NCI-H128 (cell line): ENCODE results near the gene COL23A1.

ENCODE experiments used
- DNase-seq: peaks from one replicate; lab custom pipeline; 2025; ENCODE audit not compliant: unreplicated experiment; lab: John Stamatoyannopoulos, UW

The COL23A1 gene

DNA sequence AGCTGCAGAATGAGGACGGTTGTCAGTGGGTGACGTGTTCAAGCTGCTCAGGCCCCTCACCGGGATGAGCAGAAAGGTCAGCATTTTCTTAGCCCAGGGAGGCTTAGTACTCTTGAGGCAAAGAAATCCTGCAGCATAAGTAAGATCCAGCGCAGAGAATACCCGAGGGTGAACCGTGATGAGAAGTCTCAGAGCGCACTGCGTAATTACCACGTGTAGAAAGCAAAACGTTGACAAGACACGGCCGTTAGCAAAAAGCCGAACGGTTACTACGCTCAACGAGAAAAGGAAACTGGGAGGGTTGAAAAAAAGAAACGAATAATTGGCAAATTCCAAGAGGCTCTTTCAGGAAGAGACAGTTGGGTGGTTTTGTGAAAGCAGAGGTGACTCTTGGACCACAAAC is 104.0 kb downstream of the COL23A1 start:
- no peak for DNase-seq

DNA sequence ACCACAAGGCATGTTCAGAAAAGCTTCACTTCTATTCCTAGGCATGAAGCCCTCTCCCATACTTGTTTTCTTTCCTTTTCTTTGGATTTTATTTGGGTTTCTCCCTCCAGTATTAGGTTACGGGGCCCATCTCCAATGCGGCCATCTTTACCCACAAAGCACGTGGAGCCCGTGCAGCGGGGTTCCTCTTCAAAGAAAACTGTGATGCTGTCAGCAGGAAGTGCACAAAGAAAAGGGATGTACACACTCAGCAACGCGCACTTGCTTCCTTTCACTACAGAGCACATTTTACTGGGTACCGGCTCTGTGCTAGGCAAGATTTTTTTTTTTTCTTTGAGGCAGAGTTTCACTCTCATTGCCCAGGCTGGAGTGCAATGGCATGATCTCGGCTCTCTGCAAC is 106.6 kb downstream of the COL23A1 start:
- DNase-seq = no peak

DNA sequence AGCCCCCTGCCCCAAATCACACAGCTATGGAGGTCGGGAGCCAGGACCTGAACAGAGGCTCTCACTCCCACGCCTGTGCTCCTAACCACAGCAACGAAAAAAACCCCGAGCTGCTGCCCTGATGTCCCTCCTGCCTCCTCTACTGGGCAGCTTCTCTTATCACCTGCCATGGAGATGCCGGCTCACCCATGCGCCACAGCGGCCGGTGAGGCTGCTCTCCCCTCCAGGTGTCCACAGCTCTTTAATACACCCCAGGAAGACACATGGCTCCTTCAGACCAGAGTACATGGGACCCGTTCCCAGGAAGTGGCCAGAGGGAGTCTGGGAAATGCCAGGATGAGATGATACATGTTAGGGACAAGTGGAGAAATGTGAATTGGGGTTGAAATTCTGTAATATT is 110.9 kb downstream of the COL23A1 start:
- no peak for DNase-seq

DNA sequence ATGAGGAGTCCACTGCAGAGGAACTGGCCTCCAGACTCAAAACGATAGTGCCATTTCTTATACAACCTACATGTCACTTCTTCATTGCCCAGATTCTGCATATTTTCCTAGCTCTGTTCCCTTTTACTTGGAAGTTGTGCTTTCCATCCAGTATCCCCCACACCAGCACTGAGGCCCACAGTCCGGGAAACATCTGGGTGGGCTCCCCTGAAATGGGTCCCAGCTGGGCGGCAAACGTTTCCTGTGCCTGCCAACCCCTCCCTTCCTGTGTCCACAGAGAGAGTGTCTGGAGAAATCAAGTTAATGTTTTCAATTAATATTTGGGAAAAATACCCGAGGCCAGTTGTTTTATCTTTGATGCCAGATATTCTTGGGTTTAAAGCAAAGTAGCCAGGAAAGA is 111.8 kb downstream of the COL23A1 start:
- DNase-seq = no peak

DNA sequence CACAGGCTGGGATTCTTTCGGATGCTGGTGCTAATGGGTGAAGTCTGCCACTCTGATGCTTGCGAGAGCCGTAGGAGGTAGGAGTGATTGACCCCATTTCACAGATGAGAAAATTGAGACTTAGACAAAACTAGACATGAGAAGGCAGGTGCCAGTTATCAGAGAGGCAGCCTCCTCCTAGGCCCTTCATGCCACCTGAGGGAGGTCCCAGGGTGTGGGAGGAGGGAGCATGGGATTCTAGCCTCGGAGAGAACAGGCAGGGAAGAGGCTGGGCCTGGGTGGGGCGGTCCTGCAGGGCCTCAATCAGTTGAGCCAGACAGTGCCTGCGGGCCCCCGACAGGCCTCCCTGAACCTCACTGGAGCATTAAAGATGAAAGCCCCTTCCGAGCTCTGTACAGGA is 112.4 kb downstream of the COL23A1 start:
- no peak for DNase-seq

DNA sequence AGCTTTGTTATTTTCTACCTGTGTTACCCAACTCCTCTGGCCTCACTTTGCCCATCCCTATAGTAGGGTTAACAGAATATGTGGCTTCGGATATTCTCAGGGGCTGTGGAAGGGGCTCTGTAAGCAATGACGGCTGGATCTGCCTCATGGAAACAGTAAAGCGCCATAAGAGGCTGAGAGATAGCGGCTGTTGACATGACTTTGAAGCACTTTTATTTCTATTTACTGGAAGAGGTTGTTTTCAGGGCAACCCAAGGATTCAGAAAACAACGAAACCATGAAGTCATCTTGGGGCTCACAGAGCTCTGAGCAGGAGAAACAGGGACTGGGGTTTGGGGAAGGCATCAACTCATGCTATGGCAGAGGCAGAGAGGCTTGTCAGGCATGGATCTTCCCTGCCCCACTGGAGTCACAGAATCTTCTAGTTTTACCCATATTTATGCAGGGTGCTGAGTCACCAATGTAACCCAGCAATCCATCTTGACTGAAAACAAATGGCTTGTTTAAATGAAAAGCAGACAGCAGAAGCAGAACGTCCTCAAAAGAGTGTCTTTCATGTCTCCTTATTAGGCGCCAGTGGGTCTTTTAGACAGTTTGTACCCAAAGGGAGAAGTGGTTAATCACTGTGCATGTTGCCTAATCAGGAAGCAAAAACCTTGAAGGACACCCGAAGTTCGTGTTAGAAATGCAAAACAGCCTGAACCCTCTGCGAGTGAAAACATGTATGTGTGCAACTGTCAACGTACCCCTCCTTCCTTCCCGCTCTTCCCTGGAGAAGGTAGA is 113.0 kb downstream of the COL23A1 start:
- DNase-seq = no peak

DNA sequence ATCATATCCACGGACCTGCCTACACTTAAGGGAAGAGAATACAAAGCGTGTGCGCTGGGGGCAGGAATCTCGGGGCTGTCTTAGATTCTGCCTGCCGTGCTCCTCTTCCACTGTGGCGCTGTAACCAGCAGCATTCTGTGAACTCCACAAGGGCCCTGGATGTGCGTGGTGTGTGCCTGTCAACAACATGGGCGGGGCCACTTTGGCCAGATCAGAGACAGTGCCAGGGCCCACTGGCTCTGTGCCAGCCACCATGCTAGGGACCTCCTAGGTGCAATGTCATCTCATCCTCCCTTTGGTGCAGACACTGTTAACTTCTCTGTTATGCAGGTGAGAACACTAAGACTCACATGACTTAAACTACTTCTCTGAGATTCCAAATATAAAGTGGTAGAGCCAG is 113.7 kb downstream of the COL23A1 start:
- DNase-seq = no peak

DNA sequence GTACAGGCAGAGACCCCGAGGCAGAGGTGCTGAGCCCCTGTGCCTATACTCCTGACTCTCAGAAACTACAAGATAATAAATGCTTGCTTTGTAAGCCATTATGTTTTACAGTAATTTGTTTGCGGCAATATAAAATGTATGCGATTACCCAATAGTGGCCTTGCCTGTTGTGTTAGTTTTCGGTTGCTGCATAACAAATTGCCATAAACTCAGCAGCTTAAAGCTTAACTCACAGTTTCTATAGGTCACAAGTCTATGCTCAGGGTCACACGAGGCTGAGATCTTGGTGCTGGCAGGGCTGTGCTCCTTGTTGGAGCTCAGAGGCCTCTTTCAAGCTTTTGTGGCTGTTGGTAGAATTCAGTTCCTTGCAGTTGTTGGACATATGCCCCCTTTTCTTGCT is 114.8 kb downstream of the COL23A1 start:
- DNase-seq = no peak

DNA sequence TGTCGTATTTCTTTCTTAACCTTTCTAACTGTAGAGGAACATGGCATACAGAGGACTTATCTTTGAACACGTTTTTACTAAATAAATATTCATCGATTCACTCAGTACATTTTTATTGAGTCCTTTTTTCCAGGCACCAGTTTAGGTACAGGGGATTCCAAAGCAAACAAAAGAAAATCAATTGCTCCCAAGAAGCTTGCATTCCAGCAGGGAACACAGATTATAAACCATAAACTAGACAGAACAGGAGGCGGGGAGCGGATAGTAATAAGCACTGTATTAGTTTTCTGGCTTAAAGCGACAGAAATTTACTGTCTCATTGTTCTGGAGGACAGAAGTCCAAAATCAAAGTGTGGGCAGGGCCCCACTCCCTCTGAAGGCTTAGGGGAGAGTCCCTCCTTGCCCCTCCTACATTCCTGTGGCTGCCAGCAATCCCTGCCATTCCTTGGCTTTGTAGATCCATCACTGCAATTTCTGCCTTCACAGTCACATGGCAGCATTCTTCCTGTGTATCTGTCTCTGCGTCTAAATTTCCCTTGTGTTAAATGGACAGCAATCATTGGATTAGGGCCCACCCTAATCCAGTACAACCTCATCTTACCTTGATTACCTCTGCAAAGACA is 115.5 kb downstream of the COL23A1 start:
- DNase-seq = no peak

DNA sequence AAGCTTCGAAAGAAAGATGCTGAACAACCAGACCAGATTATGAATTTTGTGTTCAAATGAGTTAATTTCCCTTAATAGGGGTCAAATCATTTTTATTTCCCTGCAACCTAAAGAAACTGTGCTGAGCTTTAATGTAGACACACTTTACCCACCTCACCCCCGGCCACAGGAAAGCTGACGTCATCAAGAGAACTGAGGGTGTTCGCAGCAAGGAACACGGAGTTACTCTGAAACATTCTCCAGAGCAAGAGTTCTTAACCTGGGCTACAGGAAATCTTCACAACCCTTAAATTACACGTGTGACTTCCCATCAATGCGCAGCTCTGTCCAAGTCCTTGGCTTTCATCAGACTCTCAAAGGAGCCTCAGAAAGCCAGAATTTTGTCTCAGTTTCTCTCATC is 116.3 kb downstream of the COL23A1 start:
- no peak for DNase-seq

DNA sequence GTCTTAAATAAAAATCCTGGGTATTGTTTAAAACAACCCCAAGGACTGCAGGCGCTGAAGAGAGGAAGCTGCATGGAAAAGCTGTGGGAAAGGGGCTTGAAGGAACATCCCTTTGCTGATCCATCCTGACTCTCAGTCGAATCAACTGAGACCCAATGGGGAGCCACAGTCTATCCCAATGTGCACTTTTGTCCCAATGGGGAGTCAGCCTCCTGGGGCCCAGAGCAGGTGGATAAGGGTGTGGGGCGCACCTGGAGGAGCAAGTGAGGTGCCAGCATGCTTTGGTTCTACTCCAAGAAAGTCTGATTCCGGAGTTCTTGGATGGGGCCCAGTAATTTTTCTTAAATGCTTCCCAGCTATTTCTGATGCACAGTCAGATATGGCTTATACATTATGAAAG is 118.1 kb downstream of the COL23A1 start:
- no peak for DNase-seq

DNA sequence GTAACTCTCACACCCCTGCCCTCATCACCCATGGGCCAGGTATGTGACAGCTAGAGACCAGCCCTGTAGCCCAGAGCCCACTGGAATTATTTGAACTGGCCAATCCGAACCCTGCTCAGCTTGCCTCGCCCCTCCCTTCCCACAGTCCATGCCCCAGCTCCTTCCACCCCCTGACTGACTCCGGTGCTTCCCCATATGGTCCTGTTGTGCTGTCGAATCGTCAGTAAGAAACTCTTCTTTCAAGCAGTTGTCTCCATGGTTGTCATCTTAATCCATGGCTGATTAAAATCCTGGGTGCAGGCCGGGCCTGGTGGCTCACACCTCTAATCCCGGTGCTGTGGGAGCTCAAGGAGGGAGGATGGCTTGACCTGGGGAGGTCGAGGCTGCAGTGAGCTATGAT is 118.5 kb downstream of the COL23A1 start:
- DNase-seq = no peak

DNA sequence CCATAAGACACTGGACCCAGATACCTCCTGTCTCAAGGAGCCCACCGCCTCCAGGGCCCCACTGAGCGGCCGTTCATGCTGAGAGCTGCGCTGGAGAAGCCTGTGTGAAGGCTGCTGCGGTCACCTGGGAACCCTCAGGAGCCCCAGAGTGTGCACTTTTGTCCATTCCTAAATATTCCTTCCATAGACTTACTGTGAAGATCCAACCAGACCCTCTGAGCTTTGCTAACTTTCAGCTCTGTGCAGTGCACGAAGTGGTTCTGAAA is 119.5 kb downstream of the COL23A1 start:
- DNase-seq = no peak

DNA sequence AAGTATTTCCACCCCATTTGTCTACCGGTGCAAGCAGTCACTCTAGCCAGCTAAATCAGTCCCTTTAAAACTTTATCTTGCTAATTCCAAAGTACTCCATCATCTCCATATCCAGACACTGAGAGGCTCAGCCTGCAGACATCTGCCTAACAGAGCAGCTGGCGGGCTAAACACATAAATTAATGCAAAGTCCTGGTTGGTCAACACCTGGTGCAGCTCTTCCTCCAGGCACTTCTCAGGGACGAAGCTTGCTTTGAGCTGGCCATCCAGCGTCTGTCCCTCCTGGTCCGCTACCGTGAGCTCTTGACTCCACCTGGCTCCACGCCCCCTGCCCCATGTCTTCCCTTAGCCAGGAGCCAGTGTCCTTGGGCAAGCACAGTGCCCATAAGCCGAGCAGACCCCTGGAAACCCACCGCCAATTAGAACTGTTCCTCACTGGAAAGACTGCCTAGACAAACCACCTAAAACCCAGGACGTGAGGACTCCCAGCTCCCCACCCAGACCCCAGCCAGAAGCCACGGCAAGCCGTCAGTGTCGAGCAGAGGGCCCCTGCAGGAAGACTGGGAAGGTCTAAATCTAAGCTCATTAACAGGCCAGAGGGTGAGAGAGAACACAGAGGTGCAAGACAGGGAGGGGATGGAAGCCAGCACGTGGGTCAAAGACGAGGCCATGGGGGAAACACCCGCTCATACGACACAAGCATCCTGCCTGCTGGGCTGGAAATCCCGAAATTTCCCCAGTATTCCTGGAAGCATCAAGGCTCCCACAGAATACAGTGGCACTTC is 120.0 kb downstream of the COL23A1 start:
- no peak for DNase-seq

DNA sequence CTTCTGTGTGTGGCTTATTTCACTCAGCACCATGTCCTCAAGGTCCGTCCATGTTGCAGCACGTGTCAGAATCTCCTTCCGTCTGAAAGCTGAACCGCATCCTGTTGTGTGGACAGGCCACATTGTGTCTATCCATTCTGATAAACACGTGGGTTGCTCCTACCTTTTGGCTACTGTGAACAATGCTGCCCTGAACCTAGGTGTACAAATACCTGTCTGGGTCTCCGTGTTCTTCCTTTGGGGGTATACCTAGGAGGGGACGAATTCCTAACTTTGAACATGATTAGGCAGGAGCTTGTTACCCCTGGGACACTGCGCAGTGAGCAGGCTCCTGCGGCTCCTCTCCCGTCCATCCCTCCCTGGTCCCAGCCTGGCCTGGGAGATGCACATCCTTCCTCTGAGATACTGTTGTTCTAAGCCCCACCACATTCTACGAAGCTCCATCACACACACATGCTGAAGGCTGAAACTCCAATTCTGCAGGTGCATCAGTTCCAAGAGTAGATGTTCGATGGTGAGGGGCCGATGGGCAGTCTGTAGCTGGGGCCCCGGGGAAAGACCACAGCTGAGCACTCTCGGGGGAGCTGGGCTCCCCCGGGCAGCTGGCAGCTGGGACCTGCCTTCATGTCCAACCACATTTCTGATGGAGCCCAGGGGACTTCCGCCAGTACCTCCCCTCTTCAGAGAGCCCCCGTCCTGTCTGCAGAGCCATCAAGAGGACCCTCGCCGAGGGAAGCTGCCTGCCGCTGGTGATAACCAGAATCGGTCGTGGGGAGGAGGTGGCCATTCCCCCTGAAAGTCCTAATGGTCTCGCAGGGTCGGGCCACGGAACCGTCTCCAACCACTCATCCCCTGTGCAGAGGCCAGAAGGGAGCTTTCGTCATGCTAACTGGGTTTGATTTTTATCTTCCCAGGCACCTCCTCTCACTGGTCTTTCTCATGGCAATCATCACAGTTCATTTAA is 120.9 kb downstream of the COL23A1 start:
- DNase-seq = no peak

DNA sequence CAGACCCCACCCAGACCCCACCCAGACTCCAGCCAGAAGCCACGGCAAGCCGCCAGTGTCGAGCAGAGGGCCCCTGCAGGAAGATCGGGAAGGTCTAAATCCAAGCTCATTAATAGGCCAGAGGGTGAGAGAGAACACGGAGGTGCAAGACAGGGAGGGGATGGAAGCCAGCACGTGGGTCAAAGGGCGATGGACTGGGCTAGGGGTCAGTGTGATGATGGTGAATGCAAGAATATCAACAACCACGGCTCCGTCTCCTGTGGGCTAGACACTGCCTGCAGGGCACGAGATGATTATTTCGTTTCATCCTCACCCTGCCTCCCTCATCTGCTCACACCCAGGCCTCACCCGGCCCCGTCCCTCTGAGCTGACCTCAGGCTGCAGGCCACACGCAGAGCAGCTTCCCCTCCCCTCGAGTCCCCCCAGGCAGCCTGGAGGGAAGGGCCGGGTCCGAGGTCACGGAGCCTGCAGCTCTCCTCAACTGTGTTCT is 122.0 kb downstream of the COL23A1 start:
- no peak for DNase-seq

DNA sequence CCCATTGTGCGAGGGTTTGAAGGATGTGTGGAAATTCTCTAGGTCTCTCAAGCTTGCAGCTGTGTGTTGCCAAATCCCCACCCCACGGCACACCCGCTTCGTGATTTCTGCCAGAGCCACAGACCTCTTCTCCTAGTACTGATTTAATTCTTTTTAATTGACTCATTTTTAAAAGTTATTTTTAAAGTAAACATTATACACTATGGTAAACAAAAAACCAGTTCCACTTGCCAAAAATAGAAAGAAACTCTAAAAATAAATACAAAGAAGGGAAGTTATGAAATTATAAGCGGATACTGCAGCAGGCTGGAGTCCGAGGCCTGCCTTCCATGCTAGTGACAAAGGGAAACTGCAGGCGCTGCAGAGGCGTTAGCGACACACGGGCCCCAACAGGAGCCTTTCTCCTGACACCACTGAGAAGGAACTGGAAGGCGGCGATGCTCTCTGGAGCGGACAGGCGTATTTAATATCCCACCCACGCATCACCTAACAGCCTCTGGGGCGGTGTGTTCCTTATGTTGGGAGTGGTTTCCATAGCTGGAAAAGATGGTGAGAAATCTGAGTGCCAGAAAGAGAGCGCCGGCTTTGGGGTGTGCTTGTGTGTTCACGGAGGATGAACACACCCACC is 122.5 kb downstream of the COL23A1 start:
- DNase-seq = no peak

DNA sequence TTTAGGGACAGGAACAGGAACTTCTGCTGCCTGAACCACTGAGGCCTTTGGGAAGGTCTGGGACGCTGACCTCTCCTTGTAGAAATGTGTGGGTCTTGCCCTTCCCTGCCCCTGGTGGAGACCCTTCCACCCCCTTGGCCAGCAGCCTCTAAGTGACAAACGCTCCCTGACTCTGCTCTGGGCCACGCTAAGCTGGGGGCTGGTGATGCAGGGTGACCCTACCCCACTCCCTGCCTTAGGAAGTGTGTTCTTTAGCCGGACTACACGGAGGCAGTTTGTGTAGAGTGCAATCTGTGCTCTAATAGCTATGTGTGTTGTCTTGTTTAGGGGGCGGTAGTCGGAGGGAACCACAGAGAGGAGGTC is 123.0 kb downstream of the COL23A1 start:
- DNase-seq = no peak

DNA sequence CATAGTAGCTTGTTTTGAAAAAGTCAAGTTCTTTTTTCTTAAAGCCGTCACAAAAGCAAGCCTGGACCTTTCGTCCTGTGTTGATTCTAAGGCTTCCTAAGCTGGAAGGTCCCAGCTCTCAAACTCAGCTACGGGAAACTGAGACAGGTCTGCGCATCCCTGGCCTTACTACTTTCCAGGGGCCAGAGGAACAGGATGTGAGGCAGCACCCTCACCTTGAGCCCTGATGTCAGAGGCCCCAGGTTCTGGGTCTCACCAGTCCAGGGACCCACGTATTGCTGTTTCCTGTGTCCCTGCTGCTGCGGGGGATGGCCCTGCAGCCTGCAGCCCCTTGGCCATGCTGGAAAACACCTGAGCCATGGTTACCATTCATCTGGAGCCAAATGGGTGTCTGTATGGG is 123.9 kb downstream of the COL23A1 start:
- DNase-seq = no peak

DNA sequence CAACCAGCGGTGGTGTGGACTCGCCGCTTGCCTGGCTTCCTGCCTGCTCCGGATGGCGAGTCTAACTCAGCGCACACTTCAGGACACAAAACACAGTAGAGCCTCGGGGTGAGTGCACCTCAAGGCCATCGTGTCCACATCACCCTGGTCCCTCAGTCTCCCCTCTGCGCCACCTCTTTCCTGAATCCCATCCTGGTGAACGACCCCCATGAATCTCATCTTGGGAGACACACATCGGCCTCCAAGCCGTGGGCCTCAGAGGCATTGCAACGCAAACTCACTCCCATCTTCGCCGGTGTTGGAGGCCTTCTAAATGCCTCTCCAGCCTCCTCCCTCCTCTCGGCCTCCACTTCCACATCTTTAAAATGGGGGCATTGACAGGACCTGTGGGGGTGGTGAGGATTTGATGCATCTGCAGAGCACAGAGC is 124.3 kb downstream of the COL23A1 start:
- DNase-seq = no peak
